Measurements from ENCODE around the gene FAM222B. TPM values are rescaled to one million over a fixed set of nuclear protein-coding genes. Genes with fewer than 3 reads are reported as not detected.

Gene FAM222B
- polyA plus RNA-seq, 2 donors = 5.6 to 7.3 TPM

GRCh38 chr17:28711723-28712031, 130.9 kb downstream of the FAM222B start, which contains the start of gene PROCA1:
Gene PROCA1 (minus strand): TSS chr17:28711888. CDS start chr17:28711660, 228 bp downstream.
- no peaks in the 10 kb centered on the region for H3K27me3 ChIP-seq (ENCODE audit: control insufficient read depth in 1 of 2, insufficient read depth in 2 of 2, low read length in 2 of 2)
- H3K36me3 ChIP-seq (ENCODE audit: control insufficient read depth in 2 of 2, insufficient read depth in 2 of 2, low read length in 1 of 2) = peaks cover 0 to 16% of the 10 kb centered on the region in 2 donors
- peak within 1 kb of the TSS; percentile 90 to 91 for H3K27ac ChIP-seq (ENCODE audit: low read depth in 2 of 2, low read length in 1 of 2)
- WGBS, 2 donors = 6 to 8% methylated on average over 20 of the region's 20 CpGs
- H3K4me3 ChIP-seq (ENCODE audit: low read depth in 1 of 2, low read length in 2 of 2) = peak within 1 kb of the TSS; percentile 55 to 58
- no peaks in the 10 kb centered on the region for H3K9me3 ChIP-seq (ENCODE audit: control insufficient read depth in 2 of 2, insufficient read depth in 1 of 2, low read depth in 1 of 2, low read length in 1 of 2)
- H3K4me1 ChIP-seq (ENCODE audit: control insufficient read depth in 2 of 2, insufficient read depth in 2 of 2, low read length in 1 of 2) = peaks cover 0 to 2% of the 10 kb centered on the region in 2 donors

- peak overlapping the region; percentile 55 to 58 for H3K4me3 ChIP-seq (ENCODE audit: low read depth in 1 of 2, low read length in 2 of 2)
- peak overlapping the region; percentile 90 to 91 for H3K27ac ChIP-seq (ENCODE audit: low read depth in 2 of 2, low read length in 1 of 2)
- no peaks in the 10 kb centered on the region for H3K27me3 ChIP-seq (ENCODE audit: control insufficient read depth in 1 of 2, insufficient read depth in 2 of 2, low read length in 2 of 2)
- peaks cover 0 to 16% of the 10 kb centered on the region in 2 donors for H3K36me3 ChIP-seq (ENCODE audit: control insufficient read depth in 2 of 2, insufficient read depth in 2 of 2, low read length in 1 of 2)
- H3K4me1 ChIP-seq (ENCODE audit: control insufficient read depth in 2 of 2, insufficient read depth in 2 of 2, low read length in 1 of 2) = peaks cover 0 to 2% of the 10 kb centered on the region in 2 donors
- H3K9me3 ChIP-seq (ENCODE audit: control insufficient read depth in 2 of 2, insufficient read depth in 1 of 2, low read depth in 1 of 2, low read length in 1 of 2) = no peaks in the 10 kb centered on the region
- WGBS, 2 donors = 1% methylated on average over 70 to 74 of the region's 74 CpGs
These were observed 131.5 kb downstream of the FAM222B start for GRCh38 chr17:28710861-28711722.

- WGBS, 2 donors = 85 to 87% methylated on average over 2 of the region's 2 CpGs
These were observed 135.3 kb downstream of the FAM222B start for GRCh38 chr17:28707339-28707720.

GRCh38 chr17:28706471-28707338, 135.9 kb downstream of the FAM222B start:
- Histone ChIP-seq H3K27ac (ENCODE audit: low read depth in 2 of 2, low read length in 1 of 2) (no peak overlapping the region), H3K4me1 (ENCODE audit: control insufficient read depth in 2 of 2, insufficient read depth in 2 of 2, low read length in 1 of 2) (no peaks in the 10 kb centered on the region), H3K36me3 (ENCODE audit: control insufficient read depth in 2 of 2, insufficient read depth in 2 of 2, low read length in 1 of 2) (peaks cover 10 to 26% of the 10 kb centered on the region in 2 donors), H3K9me3 (ENCODE audit: control insufficient read depth in 2 of 2, insufficient read depth in 1 of 2, low read depth in 1 of 2, low read length in 1 of 2) (no peaks in the 10 kb centered on the region), H3K27me3 (ENCODE audit: control insufficient read depth in 1 of 2, insufficient read depth in 2 of 2, low read length in 2 of 2) (no peaks in the 10 kb centered on the region), H3K4me3 (ENCODE audit: low read depth in 1 of 2, low read length in 2 of 2) (no peak overlapping the region)
- WGBS, 2 donors = 58 to 65% methylated on average over 6 to 7 of the region's 7 CpGs

More at GRCh38 chr17:28707339-28707720, 135.3 kb downstream of the FAM222B start:
- Histone ChIP-seq H3K4me3 (ENCODE audit: low read depth in 1 of 2, low read length in 2 of 2) (no peak overlapping the region), H3K9me3 (ENCODE audit: control insufficient read depth in 2 of 2, insufficient read depth in 1 of 2, low read depth in 1 of 2, low read length in 1 of 2) (no peaks in the 10 kb centered on the region), H3K36me3 (ENCODE audit: control insufficient read depth in 2 of 2, insufficient read depth in 2 of 2, low read length in 1 of 2) (peaks cover 5 to 20% of the 10 kb centered on the region in 2 donors), H3K4me1 (ENCODE audit: control insufficient read depth in 2 of 2, insufficient read depth in 2 of 2, low read length in 1 of 2) (no peaks in the 10 kb centered on the region), H3K27me3 (ENCODE audit: control insufficient read depth in 1 of 2, insufficient read depth in 2 of 2, low read length in 2 of 2) (no peaks in the 10 kb centered on the region), H3K27ac (ENCODE audit: low read depth in 2 of 2, low read length in 1 of 2) (no peak overlapping the region)

Other genes starting within 250 kb of the FAM222B start
- gene SPAG5, start 243.8 kb downstream of the FAM222B start, polyA plus RNA-seq = 10 to 100 TPM; 11.6 to 19.7 TPM
- 1 to 10 TPM; 2.0 to 6.7 TPM for gene RSKR, start 228.6 kb downstream of the FAM222B start, polyA plus RNA-seq
- 10 to 100 TPM; 19.2 to 23.5 TPM for gene BLTP2, start 197.6 kb downstream of the FAM222B start, polyA plus RNA-seq
- 10 to 100 TPM; 20.7 to 40.6 TPM for gene SDF2, start 180.9 kb downstream of the FAM222B start, polyA plus RNA-seq
- 10 to 100 TPM; 21.4 to 29.2 TPM for gene SUPT6H, start 180.6 kb downstream of the FAM222B start, polyA plus RNA-seq
- gene PROCA1, start 130.9 kb downstream of the FAM222B start, polyA plus RNA-seq = 1 to 10 TPM in 1 of 2 donors, under 1 TPM in 1; 0.59 to 2.0 TPM
- gene RAB34, start 124.9 kb downstream of the FAM222B start, polyA plus RNA-seq = 10 to 100 TPM; 31.5 to 42.2 TPM
- gene RPL23A, start 122.8 kb downstream of the FAM222B start, polyA plus RNA-seq = 1,000 to 10,000 TPM in 1 of 2 donors, 100 to 1,000 TPM in 1; 745 to 1,436 TPM
- 10 to 100 TPM; 12.5 to 16.9 TPM for gene TLCD1, start 116.6 kb downstream of the FAM222B start, polyA plus RNA-seq
- gene NEK8, start 114.0 kb downstream of the FAM222B start, polyA plus RNA-seq = 1 to 10 TPM; 2.6 to 5.3 TPM
- 10 to 100 TPM; 30.0 to 34.6 TPM for gene TRAF4, start 98.8 kb downstream of the FAM222B start, polyA plus RNA-seq
- 10 to 100 TPM; 24.0 to 32.4 TPM for gene ERAL1, start 12.2 kb upstream of the FAM222B start, polyA plus RNA-seq
- 10 to 100 TPM; 33.0 to 52.3 TPM for gene FLOT2, start 54.9 kb upstream of the FAM222B start, polyA plus RNA-seq
- gene DHRS13, start 60.3 kb upstream of the FAM222B start, polyA plus RNA-seq = 10 to 100 TPM in 1 of 2 donors, 1 to 10 TPM in 1; 9.4 to 15.6 TPM
- gene PHF12, start 108.7 kb upstream of the FAM222B start, polyA plus RNA-seq = 1 to 10 TPM; 8.6 to 9.1 TPM
- gene SEZ6, start 163.2 kb upstream of the FAM222B start, polyA plus RNA-seq = not detected
- gene PIPOX, start 200.4 kb upstream of the FAM222B start, polyA plus RNA-seq = under 1 TPM; 0.41 to 0.48 TPM

Measured in esophagus (tissue), 2 donors.